Activated CD4-positive, alpha-beta T cell treated with anti-CD3 and anti-CD28 coated beads, Interleukin-2, amount 10 ng/mL, durations not matched to agents 7 days and 5 days (primary cell): ENCODE results near the gene CYTH3. TPM values are rescaled to one million over a fixed set of nuclear protein-coding genes. Genes with fewer than 3 reads are reported as not detected.
A peak's percentile ranks its signal among the peaks of the same experiment; 100 is the strongest.

Experiments used
- CTCF ChIA-PET: fragments of 350-600 bp; sonication (Branson Sonifier 250); formaldehyde crosslinking; loops from one replicate; lab custom pipeline; 2021; ENCODE audit warnings: antibody characterized with exemption; lab: Charles Lee
- POLR2A ChIA-PET: fragments of 350-600 bp; sonication (Branson Sonifier 250); formaldehyde crosslinking; loops from one replicate; lab custom pipeline; 2021; ENCODE audit warnings: antibody characterized with exemption; lab: Charles Lee
- DNase-seq: peaks from one replicate; pipeline ENCODE4 v3.0.0-alpha.2; 2020
- H3K27ac Mint-ChIP-seq: one replicate; pipeline ENCODE4 v1.8.0; 2021; ENCODE audit warnings: mild to moderate bottlenecking, moderate library complexity, mixed read lengths
- H3K27me3 Mint-ChIP-seq: one replicate; pipeline ENCODE4 v1.8.0; 2021; ENCODE audit warnings: mixed read lengths
- H3K36me3 Mint-ChIP-seq: one replicate; pipeline ENCODE4 v1.8.0; 2021; ENCODE audit warnings: low read depth, mixed read lengths
- H3K4me1 Mint-ChIP-seq: one replicate; pipeline ENCODE4 v1.8.0; 2021; ENCODE audit warnings: mixed read lengths
- H3K4me3 Mint-ChIP-seq: one replicate; pipeline ENCODE4 v1.8.0; 2021; ENCODE audit warnings: mild to moderate bottlenecking, moderate library complexity, mixed read lengths
- H3K9me3 Mint-ChIP-seq: one replicate; pipeline ENCODE4 v1.8.0; 2021; ENCODE audit warnings: mixed read lengths
- total RNA-seq, 2 experiments: library from RNA; stranded (reverse); gene quantifications; one replicate each; pipeline ENCODE4 v1.2.3, GENCODE V29; 2021

Gene CYTH3
- total RNA-seq, 2 experiments from 2014 or later: 0.74 to 1.4 TPM

GRCh38 chr7:6277476-6277875 lies 5.1 kb upstream of the CYTH3 start:
- ChIA-PET POLR2A (no interaction called here), CTCF (interaction anchor here (0.6 kb wide), 1 partner anchor 14 kb away, joined by 4 read pairs; no protein-coding TSS in a partner anchor)
- Mint-ChIP-seq H3K27me3 (peaks cover 12% of the 10 kb centered on the region), H3K27ac (no peak overlapping the region), H3K4me3 (no peak overlapping the region), H3K9me3 (no peaks in the 10 kb centered on the region), H3K4me1 (peaks cover 3% of the 10 kb centered on the region), H3K36me3 (peaks cover 1% of the 10 kb centered on the region)
- no peak for DNase-seq

- POLR2A ChIA-PET: no interaction called here
- no peak overlapping the region for H3K27ac Mint-ChIP-seq
- H3K9me3 Mint-ChIP-seq: no peaks in the 10 kb centered on the region
- no peak for DNase-seq
- CTCF ChIA-PET: interaction anchor here (0.6 kb wide), 1 partner anchor 13 kb away, joined by 4 read pairs; no protein-coding TSS in a partner anchor
- H3K4me1 Mint-ChIP-seq: peaks cover 3% of the 10 kb centered on the region
- H3K4me3 Mint-ChIP-seq: no peak overlapping the region
- H3K36me3 Mint-ChIP-seq: peaks cover 1% of the 10 kb centered on the region
- peaks cover 12% of the 10 kb centered on the region for H3K27me3 Mint-ChIP-seq
Observed at GRCh38 chr7:6276911-6277408, 4.5 kb upstream of the CYTH3 start.

- H3K27me3 Mint-ChIP-seq: peaks cover 33% of the 10 kb centered on the region
- H3K27ac Mint-ChIP-seq: no peak overlapping the region
- ChIA-PET POLR2A (no interaction called here), CTCF (no interaction called here)
- H3K4me1 Mint-ChIP-seq: peaks cover 16% of the 10 kb centered on the region
- DNase-seq: no peak
- no peaks in the 10 kb centered on the region for H3K9me3 Mint-ChIP-seq
- peaks cover 4% of the 10 kb centered on the region for H3K36me3 Mint-ChIP-seq
- no peak overlapping the region for H3K4me3 Mint-ChIP-seq
Observed at GRCh38 chr7:6274743-6275142, 2.3 kb upstream of the CYTH3 start.

- Mint-ChIP-seq H3K27me3 (peaks cover 40% of the 10 kb centered on the region), H3K4me3 (peak overlapping the region; percentile 72), H3K4me1 (peaks cover 16% of the 10 kb centered on the region), H3K36me3 (peaks cover 4% of the 10 kb centered on the region), H3K27ac (no peak overlapping the region), H3K9me3 (no peaks in the 10 kb centered on the region)
- no peak for DNase-seq
- POLR2A ChIA-PET: no interaction called here
- CTCF ChIA-PET: interaction anchor here (1.1 to 1.2 kb wide), 2 partner anchors 9 to 42 kb away, joined by 3 to 4 read pairs; no protein-coding TSS in a partner anchor
Observed at GRCh38 chr7:6273917-6274630, 1.6 kb upstream of the CYTH3 start.

GRCh38 chr7:6273380-6273837 lies 985 bp upstream of the CYTH3 start:
- POLR2A ChIA-PET: no interaction called here
- CTCF ChIA-PET: interaction anchor here (0.6 to 1.2 kb wide), 3 partner anchors 9 to 70 kb away, joined by 3 to 4 read pairs (median 4); no protein-coding TSS in a partner anchor
- Mint-ChIP-seq H3K4me3 (peak overlapping the region; percentile 72), H3K27me3 (peaks cover 46% of the 10 kb centered on the region), H3K9me3 (no peaks in the 10 kb centered on the region), H3K27ac (peak overlapping the region; percentile 9), H3K4me1 (peaks cover 16% of the 10 kb centered on the region), H3K36me3 (peaks cover 4% of the 10 kb centered on the region)
- DNase-seq: no peak

- no peaks in the 10 kb centered on the region for H3K9me3 Mint-ChIP-seq
- H3K27me3 Mint-ChIP-seq: peaks cover 51% of the 10 kb centered on the region
- H3K27ac Mint-ChIP-seq: no peak overlapping the region
- peak; percentile 8 for DNase-seq
- ChIA-PET POLR2A (no interaction called here), CTCF (interaction anchor here (1.7 kb wide), 1 partner anchor 24 kb away, joined by 4 read pairs; no protein-coding TSS in a partner anchor)
- H3K36me3 Mint-ChIP-seq: peaks cover 4% of the 10 kb centered on the region
- peak overlapping the region; percentile 74 for H3K4me3 Mint-ChIP-seq
- peaks cover 16% of the 10 kb centered on the region for H3K4me1 Mint-ChIP-seq
Observed at GRCh38 chr7:6271694-6272440, 557 bp downstream of the CYTH3 start.

- Mint-ChIP-seq H3K4me3 (peak overlapping the region; percentile 74), H3K27ac (no peak overlapping the region), H3K4me1 (peaks cover 16% of the 10 kb centered on the region), H3K9me3 (no peaks in the 10 kb centered on the region), H3K36me3 (peaks cover 4% of the 10 kb centered on the region), H3K27me3 (peaks cover 51% of the 10 kb centered on the region)
- CTCF ChIA-PET: interaction anchor here (0.7 to 1.7 kb wide), 2 partner anchors 24 to 1300 kb away, joined by 3 to 4 read pairs; no protein-coding TSS in a partner anchor
- POLR2A ChIA-PET: interaction anchor here (0.7 kb wide), 1 partner anchor 456 kb away, joined by 4 read pairs; no protein-coding TSS in a partner anchor
- peak; percentile 25 for DNase-seq
Observed at GRCh38 chr7:6271060-6271658, 1.3 kb downstream of the CYTH3 start.

GRCh38 chr7:6269527-6269926 lies 2.9 kb downstream of the CYTH3 start:
- H3K36me3 Mint-ChIP-seq: peaks cover 4% of the 10 kb centered on the region
- ChIA-PET POLR2A (no interaction called here), CTCF (interaction anchor here (0.5 to 1.2 kb wide), 6 partner anchors 10 to 153 kb away, joined by 3 to 4 read pairs (median 4); no protein-coding TSS in a partner anchor)
- no peaks in the 10 kb centered on the region for H3K9me3 Mint-ChIP-seq
- DNase-seq: no peak
- no peak overlapping the region for H3K27ac Mint-ChIP-seq
- peaks cover 16% of the 10 kb centered on the region for H3K4me1 Mint-ChIP-seq
- peaks cover 53% of the 10 kb centered on the region for H3K27me3 Mint-ChIP-seq
- no peak overlapping the region for H3K4me3 Mint-ChIP-seq

GRCh38 chr7:6268907-6269306 lies 3.5 kb downstream of the CYTH3 start:
- H3K36me3 Mint-ChIP-seq: peaks cover 4% of the 10 kb centered on the region
- no peak overlapping the region for H3K4me3 Mint-ChIP-seq
- no peak for DNase-seq
- ChIA-PET POLR2A (no interaction called here), CTCF (interaction anchor here (0.6 to 1.2 kb wide), 3 partner anchors 33 to 153 kb away, joined by 3 to 4 read pairs (median 3); no protein-coding TSS in a partner anchor)
- no peaks in the 10 kb centered on the region for H3K9me3 Mint-ChIP-seq
- H3K4me1 Mint-ChIP-seq: peaks cover 16% of the 10 kb centered on the region
- peaks cover 47% of the 10 kb centered on the region for H3K27me3 Mint-ChIP-seq
- H3K27ac Mint-ChIP-seq: no peak overlapping the region

- Mint-ChIP-seq H3K27ac (no peak overlapping the region), H3K4me3 (no peak overlapping the region), H3K4me1 (peaks cover 16% of the 10 kb centered on the region), H3K36me3 (peaks cover 4% of the 10 kb centered on the region), H3K27me3 (peaks cover 42% of the 10 kb centered on the region), H3K9me3 (no peaks in the 10 kb centered on the region)
- CTCF ChIA-PET: interaction anchor here (0.8 to 1.2 kb wide), 2 partner anchors 33 to 152 kb away, joined by 3 read pairs; no protein-coding TSS in a partner anchor
- DNase-seq: no peak
- POLR2A ChIA-PET: no interaction called here
Observed at GRCh38 chr7:6268023-6268900, 4.2 kb downstream of the CYTH3 start.

GRCh38 chr7:6266699-6267098 lies 5.7 kb downstream of the CYTH3 start:
- Mint-ChIP-seq H3K27ac (no peak overlapping the region), H3K9me3 (no peaks in the 10 kb centered on the region), H3K36me3 (peaks cover 2% of the 10 kb centered on the region), H3K4me3 (no peak overlapping the region), H3K27me3 (peaks cover 48% of the 10 kb centered on the region), H3K4me1 (peaks cover 12% of the 10 kb centered on the region)
- POLR2A ChIA-PET: no interaction called here
- CTCF ChIA-PET: interaction anchor here (0.8 to 1.4 kb wide), 2 partner anchors 19 to 48 kb away, joined by 3 to 4 read pairs; no protein-coding TSS in a partner anchor
- DNase-seq: no peak
